ENCODE data around the gene ABHD5. TPM values are rescaled to one million over a fixed set of nuclear protein-coding genes. Genes with fewer than 3 reads are reported as not detected.

ABHD5 gene
- total and polyA plus RNA-seq, 2 of the 13 experiments (the other 11 are each of a cell fraction or from before 2014, with no cell fraction given) = 4.5 to 13.3 TPM

DNA sequence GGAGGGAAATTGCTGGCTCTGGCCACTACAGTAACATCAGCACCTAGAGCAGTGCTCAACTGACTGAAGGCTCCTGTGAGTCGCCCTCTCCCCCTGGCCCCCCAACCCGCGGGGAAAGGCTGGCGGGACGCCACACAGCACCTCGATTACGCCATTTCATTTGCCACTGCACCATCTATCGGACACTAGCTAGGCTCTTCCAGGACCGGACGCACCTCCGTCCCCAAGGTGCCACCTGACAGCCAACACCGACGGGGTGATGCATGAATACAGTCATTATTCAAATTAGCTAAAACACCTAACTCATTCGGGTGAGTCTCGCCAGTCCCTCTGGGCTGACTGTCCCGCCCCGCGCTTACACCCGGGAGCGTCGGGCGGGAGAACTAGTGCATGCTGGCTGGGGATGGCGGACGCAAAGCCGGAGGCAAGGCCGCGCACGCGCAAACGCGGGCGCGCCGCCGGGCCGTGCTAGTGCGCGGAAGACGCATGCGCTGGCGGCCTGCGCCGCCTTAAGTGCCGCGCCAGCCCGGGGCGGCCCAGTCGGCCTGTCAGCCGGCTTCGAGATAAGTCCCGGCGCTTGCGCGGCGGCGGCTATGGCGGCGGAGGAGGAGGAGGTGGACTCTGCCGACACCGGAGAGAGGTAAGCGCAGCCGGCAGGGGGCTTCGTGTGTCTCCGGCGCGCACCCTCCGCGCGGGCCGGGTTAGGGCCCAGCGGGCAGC lies at the start of gene ABHD5 (continued):
- no peak; the same call in 1 of the 2 replicates for TF ChIP-seq THRA (CRISPR knock-in tag; IDR thresholded peaks at IDR 0.05; ENCODE audit: borderline replicate concordance)
- no peak for TF ChIP-seq SOX13 (IDR thresholded peaks at IDR 0.05)
- TF ChIP-seq SOX13 (CRISPR knock-in tag; conservative IDR thresholded peaks at IDR 0.05 in 1 of 2, IDR thresholded peaks at IDR 0.05 in 1 of 2) = no peak; a peak in 1 of 4 replicates
- no peak for TF ChIP-seq BCLAF1 (IDR thresholded peaks at IDR 0.05)
- no peak for TF ChIP-seq ZNF770 (CRISPR knock-in tag; IDR thresholded peaks at IDR 0.05)
- TF ChIP-seq DNMT3B (CRISPR knock-in tag; conservative IDR thresholded peaks at IDR 0.05) = peak; percentile 78; the same call in 1 of the 2 replicates
- TF ChIP-seq ZNF44 (CRISPR knock-in tag; IDR thresholded peaks at IDR 0.05) = no peak
- no peak for TF ChIP-seq ZBTB2 (CRISPR knock-in tag; IDR thresholded peaks at IDR 0.05; ENCODE audit: low read depth)
- no peak for TF ChIP-seq U2AF1 (optimal IDR thresholded peaks at IDR 0.05; ENCODE audit: low read depth, low read length)
- peak; percentile 65; the same call in 1 of the 2 replicates for TF ChIP-seq ZNF891 (CRISPR knock-in tag; IDR thresholded peaks at IDR 0.05)
- peak; percentile 98 for TF ChIP-seq ZNF761 (CRISPR knock-in tag; conservative IDR thresholded peaks at IDR 0.05)
- TF ChIP-seq ZNF224 (CRISPR knock-in tag; IDR thresholded peaks at IDR 0.05) = peak; percentile 89; the same call in 1 of the 2 replicates
- peak; percentile 82; the same call in 1 of the 2 replicates for TF ChIP-seq TOPORS (CRISPR knock-in tag; IDR thresholded peaks at IDR 0.05)
- TF ChIP-seq TBP (CRISPR knock-in tag; IDR thresholded peaks at IDR 0.05) = no peak
- peak; percentile 52; the same call in 1 of the 2 replicates for TF ChIP-seq FOSL2 (CRISPR knock-in tag; IDR thresholded peaks at IDR 0.05)
- peak; percentile 49; the same call in 1 of the 2 replicates for TF ChIP-seq ZNF747 (CRISPR knock-in tag; IDR thresholded peaks at IDR 0.05; ENCODE audit: borderline replicate concordance)
- TF ChIP-seq TERF1 (CRISPR knock-in tag; IDR thresholded peaks at IDR 0.05) = 0 out of 2 replicates have a peak, but pooled peaks have one; percentile 89
- no peak for TF ChIP-seq GABPA (IDR thresholded peaks at IDR 0.05; ENCODE audit: low read depth, low read length)
- TF ChIP-seq GABPA (CRISPR knock-in tag; IDR thresholded peaks at IDR 0.05; ENCODE audit: low read depth) = no peak

Data from HepG2 (cell line).